Bone marrow (tissue), 2 donors: ENCODE measurements around the gene CHCHD5.

Experiments
- DNase-seq, 2 donors: peaks; one replicate each; lab custom pipeline; 2025; lab: John Stamatoyannopoulos, UW

CHCHD5 gene

DNA sequence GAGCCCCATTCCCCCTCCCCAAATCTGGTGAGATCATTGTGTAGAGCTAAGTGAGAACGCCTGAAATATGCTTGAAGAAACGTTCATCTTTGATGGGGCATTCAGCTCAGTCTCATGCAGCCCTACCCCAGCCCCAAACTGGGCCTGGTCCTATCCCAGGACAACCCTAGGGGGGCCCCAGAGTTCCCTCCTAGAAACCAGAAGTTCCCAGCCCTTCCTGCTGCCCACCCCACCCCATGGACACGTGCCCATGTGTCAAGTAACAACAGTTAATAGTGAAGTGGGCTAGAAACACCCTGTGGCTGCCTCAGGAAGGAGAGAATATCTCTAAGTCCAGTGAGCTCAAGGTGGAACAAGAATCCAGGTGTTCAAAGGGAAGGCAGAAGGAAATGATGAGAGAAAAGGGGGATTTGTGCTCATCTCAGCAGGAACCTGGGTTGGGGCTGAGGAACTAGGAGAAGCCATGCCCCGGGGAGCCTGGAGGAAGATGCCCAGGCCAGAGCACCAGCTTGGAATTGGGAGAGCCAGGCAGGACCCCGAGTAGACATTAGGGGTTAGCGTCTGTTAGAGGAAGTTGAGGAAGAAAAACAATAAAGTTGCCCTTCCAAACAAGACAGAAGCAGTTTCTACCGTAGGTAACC is 41.2 kb downstream of the CHCHD5 start:
- DNase-seq, result no peak

DNA sequence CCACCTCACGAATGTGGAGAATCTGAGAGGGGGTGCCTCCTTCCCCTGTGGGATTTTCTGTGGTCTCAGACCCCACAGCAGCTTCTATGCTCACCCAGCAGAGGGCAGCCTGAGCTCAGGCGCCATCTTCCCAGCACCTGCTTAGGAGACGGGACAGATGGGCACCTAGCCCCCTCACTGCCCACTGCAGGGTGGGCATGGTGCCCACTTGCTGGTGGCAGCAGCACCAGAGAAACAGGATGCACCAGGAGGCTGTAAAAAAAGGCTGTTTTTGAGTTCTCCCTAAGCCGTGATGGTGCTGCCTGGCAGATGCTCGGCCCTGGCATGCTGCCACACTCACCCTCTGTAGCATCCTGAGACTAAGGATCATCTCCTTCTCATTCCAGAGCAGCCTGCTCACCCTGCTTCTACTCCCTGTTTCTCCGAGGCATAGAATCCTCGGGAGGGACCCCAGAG is 42.2 kb downstream of the CHCHD5 start:
- DNase-seq, result peak; percentile 47 to 73

DNA sequence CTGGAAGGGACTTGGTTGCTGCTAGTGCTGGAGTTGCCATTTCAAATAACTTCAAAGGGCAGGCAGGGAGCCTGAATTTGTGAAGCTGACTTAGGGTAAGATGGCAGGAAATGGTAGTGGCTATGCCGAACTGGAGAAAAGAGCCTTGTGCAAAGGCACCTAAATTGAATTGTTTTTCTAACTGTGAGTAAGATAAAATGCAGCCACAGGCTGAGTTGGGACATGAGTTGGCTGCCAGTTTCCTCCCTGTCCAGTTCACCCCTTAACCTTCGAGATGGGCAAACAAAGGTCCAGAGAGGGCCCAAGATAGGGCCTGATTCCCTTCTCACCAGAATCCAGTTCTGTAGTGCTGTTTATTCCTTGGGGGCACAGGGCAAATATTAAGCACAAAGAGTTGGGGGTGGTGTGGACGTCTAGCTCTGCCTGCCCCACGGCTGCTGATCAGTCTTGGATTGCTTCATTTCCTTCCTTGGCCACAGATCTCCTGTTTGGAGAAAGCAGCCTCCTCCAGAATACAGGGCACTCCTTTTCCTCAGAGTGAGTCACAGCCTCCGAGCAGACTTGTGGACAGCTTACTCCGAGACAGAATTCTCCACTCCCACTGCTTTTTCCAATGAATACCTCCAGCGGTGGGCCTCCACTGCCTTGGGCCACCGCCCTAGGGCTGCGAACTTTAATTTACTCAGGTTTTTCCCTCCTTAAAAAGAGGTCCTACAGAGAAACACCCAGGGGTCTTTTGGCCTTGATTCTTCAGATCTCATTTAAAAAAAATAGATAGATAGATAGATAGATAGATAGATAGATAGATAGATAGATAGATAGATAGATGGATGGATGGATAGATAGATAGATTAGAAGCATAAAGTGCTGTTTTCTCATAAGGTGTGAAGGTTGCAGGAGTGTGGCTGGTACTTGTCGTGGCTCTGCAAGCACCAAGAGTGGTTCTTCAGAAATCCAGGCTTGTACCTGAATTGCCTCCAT is 42.9 kb downstream of the CHCHD5 start:
- DNase-seq, result peak; percentile 42 to 81

DNA sequence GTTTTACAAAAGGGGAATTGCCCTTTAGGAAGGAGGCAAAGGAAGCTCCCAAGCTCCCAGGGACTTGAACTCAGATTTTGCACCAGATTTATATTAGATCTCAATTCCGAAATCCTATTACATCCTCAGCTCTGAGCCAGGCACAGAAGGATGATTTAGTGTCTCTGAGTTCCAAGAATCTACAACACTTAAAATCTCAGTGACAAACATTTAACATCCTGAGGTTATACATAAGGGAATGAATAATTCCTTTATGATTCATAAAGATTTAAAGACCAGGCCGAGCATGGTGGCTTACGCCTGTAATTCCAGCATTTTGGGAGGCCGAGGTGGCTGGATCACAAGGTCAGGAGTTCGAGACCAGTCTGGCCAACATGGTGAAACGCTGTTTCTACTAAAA is 44.8 kb downstream of the CHCHD5 start:
- DNase-seq, result no peak

DNA sequence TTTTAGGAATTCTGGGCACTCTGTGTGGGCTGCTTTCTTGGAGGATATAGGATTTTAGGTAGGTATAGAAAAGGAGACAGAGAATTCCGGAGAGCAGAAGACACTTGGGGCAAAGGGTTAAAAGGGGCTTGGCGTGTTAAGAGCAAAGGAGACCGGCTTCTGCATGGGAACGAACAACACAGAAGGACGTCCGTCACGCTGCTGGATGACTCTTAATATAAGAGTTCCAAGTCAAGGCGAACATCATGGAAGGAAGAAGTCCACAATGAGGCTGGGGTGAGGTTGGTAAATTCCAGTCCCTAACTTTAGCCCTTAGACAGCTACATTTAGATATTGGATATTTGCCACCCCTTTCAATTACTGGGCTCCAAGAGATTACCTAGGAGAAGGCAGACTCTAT is 45.4 kb downstream of the CHCHD5 start:
- DNase-seq, result no peak

DNA sequence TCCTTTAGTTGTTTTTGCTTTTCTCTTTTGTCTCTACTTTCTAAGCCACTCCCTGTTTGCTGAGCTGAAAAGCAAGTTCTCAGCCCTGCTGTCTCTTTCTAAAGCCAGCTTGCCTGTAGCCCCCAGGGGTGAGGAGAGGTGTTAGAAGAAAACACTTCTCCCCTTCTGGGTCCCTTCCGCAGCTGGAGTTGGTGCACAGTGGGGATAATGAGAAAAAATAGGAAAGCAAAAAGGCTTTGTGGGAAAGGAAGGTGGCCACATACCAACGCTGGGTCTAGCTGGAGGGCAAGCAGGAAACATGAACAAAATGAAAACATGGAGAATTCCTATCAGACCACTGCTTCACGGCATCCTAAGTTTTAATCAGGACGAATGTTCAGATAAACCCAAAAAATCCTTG is 45.9 kb downstream of the CHCHD5 start:
- DNase-seq, result no peak

DNA sequence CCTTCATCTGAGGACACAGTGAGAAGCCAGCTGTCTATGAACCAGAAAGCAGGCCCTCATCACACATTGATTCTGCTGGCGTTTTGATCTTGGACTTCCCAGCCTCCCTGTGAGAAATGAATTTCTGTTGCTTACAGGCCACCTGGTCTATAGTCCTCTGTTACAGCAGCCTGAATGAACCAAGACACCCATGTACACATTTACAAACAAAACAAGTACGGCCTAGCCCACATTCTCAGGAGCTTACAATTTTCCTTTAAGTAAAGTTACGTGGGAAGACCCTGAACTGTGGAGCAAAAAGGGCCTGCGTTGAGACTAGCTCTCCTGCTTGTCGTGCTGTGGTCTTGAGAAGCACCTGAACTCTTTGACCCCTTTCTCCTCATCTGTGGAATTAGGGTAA is 49.3 kb downstream of the CHCHD5 start:
- no peak for DNase-seq

DNA sequence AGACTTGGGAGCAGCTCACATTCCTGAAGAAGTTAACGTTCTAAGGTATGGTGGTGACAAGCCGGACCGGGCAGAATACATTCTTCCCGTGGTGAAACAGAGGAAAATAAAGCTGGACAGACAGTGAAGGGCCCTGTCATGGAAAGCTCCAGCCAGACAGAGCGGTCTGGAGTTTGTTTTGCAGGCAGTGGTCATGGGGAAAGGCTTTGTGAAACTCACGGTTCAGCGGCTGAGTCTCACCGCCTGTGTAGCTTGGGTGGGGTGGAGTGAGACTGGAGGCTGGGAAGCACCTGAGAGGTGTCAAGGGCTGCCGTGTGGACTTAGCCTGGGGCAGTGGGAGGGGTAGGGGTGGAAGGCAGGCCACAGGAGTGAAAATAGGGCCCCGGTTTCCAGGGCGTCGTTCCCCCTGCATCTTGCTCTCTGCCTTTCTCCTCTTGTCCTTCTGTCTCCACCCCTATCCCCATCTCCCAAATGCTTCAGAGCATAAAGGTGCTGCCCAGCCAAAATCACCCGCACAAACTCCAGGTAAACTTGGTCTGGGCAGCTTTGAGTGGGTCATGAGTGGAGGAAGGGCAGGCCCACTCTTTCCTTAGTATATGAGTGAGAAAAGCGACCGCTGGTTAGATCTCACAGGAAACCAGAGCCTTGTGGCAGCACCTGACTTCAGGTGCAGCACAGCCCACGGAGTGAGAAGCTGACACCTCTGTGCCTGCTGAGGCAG is 49.9 kb downstream of the CHCHD5 start:
- DNase-seq, result no peak

DNA sequence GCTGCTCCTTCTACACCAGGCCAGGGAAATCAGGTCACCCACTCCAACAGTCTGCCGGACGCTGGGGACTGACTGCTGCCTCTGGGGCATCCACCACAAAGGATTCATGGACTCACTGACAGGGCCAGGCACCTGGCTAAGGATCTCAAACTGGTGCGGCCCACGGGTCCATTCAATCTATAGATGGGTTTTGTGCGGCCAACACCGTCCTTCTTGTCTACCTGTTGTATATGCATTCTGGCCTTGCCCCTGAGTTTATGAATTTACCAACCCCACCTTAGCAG is 50.4 kb downstream of the CHCHD5 start:
- no peak for DNase-seq

DNA sequence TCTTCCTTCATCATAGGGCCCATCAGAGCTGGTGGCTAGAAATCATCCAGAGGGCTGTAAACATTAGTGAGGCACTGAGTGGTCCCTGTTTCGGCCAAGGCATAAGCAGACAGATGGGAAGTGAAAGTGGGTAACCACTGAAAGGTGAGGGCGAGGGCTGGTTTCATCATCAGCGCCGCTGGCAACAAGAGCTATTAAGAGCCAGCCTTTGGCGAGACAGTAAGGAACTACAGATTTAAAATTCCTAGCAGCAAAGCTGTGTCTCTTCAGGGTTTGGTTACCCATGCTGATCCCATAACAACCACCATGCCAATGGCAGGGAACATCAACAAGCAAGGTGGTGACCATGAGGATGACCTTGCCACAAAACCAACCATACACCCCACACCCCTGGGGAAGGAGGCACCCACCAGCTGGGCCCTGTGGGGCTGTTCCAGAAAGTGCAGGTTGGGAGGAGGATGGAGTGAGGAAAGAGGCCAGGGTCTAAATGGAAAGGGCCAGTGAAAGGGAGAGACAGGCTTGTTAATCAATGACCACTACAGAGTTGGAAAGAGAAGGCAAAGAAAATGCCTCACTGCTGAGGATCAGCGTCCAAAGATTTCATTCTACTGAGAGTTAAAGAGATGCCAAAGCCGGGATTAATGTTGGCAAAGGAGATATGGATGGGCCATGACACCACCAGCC is 52.3 kb downstream of the CHCHD5 start:
- DNase-seq, result no peak

DNA sequence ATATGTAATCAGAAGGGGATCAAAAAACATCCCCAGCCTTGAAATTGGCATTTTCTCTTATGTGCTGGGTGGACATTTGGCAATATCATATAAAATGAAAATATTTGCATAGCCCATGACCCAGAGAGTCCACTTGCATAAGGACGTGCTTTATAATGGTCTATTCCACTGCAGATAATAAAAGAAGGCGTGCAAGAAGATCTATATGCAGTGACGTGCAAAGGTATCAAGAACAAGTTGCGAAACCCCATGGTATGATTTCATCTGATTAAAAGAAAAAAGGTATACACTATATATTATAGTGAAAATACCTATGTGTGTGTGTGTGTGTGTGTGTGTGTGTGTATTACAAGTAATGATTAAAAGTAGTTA is 52.9 kb downstream of the CHCHD5 start:
- DNase-seq, result no peak
